ENCODE results near the gene CPT1C.

GRCh38 chr19:49653466-49653806 lies 37.5 kb upstream of the CPT1C start:
- TF ChIP-seq, protein P1, sequence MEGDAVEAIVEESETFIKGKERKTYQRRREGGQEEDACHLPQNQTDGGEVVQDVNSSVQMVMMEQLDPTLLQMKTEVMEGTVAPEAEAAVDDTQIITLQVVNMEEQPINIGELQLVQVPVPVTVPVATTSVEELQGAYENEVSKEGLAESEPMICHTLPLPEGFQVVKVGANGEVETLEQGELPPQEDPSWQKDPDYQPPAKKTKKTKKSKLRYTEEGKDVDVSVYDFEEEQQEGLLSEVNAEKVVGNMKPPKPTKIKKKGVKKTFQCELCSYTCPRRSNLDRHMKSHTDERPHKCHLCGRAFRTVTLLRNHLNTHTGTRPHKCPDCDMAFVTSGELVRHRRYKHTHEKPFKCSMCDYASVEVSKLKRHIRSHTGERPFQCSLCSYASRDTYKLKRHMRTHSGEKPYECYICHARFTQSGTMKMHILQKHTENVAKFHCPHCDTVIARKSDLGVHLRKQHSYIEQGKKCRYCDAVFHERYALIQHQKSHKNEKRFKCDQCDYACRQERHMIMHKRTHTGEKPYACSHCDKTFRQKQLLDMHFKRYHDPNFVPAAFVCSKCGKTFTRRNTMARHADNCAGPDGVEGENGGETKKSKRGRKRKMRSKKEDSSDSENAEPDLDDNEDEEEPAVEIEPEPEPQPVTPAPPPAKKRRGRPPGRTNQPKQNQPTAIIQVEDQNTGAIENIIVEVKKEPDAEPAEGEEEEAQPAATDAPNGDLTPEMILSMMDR (IDR thresholded peaks at IDR 0.05): no peak
- no peak for TF ChIP-seq POLR2A (IDR thresholded peaks at IDR 0.05)

All from esophagus squamous epithelium (tissue), 4 donors.